ENCODE data around the gene LIME1. TPM values are rescaled to one million over a fixed set of nuclear protein-coding genes. Genes with fewer than 3 reads are reported as not detected.

LIME1 gene
- total RNA-seq, 2 experiments from 2014 or later, result 75.6 to 76.4 TPM

GRCh38 chr20:63696306-63696627 lies 40.2 kb upstream of the LIME1 start:
- Histone ChIP-seq H4K20me1 (ENCODE audit: insufficient read depth, low read length) (no peaks in the 10 kb centered on the region), H3K4me1 (ENCODE audit: insufficient read depth, low read length, poor library complexity, severe bottlenecking) (peaks cover 9% of the 10 kb centered on the region), H3K9me3 (ENCODE audit: low read length) (no peaks in the 10 kb centered on the region), H3K4me3 (ENCODE audit: low read depth, low read length, poor library complexity, severe bottlenecking) (no peak overlapping the region), H3K27ac (ENCODE audit: low read depth, low read length, poor library complexity, severe bottlenecking) (no peak overlapping the region), H3K36me3 (ENCODE audit: insufficient read depth, low read length) (peaks cover 32% of the 10 kb centered on the region), H2AFZ (ENCODE audit: low read length) (no peak overlapping the region), H3K9me2 (ENCODE audit: insufficient read depth, low read length) (no peaks in the 10 kb centered on the region), H3K4me2 (ENCODE audit: low read length) (no peak overlapping the region), H3K79me2 (ENCODE audit: insufficient read depth, low read depth, low read length) (no peaks in the 10 kb centered on the region)
- no peak for TF ChIP-seq EZH2phosphoT487 (IDR thresholded peaks at IDR 0.05; ENCODE audit: borderline replicate concordance, low read depth, low read length)
- TF ChIP-seq, protein P1, sequence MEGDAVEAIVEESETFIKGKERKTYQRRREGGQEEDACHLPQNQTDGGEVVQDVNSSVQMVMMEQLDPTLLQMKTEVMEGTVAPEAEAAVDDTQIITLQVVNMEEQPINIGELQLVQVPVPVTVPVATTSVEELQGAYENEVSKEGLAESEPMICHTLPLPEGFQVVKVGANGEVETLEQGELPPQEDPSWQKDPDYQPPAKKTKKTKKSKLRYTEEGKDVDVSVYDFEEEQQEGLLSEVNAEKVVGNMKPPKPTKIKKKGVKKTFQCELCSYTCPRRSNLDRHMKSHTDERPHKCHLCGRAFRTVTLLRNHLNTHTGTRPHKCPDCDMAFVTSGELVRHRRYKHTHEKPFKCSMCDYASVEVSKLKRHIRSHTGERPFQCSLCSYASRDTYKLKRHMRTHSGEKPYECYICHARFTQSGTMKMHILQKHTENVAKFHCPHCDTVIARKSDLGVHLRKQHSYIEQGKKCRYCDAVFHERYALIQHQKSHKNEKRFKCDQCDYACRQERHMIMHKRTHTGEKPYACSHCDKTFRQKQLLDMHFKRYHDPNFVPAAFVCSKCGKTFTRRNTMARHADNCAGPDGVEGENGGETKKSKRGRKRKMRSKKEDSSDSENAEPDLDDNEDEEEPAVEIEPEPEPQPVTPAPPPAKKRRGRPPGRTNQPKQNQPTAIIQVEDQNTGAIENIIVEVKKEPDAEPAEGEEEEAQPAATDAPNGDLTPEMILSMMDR (conservative IDR thresholded peaks at IDR 0.05; ENCODE audit: low read length), result no peak
- CTCF ChIA-PET (ENCODE audit: unreplicated experiment), result no interaction called here
- intact Hi-C loops (cut with micrococcal nuclease; ENCODE audit: unreplicated experiment), result no loop called here
- DNase-seq (ENCODE audit: low spot score), result peak; percentile 20
- BruUV-seq (replicated peaks), result no TSS peak
- POLR2A ChIA-PET, result no interaction called here

DNA sequence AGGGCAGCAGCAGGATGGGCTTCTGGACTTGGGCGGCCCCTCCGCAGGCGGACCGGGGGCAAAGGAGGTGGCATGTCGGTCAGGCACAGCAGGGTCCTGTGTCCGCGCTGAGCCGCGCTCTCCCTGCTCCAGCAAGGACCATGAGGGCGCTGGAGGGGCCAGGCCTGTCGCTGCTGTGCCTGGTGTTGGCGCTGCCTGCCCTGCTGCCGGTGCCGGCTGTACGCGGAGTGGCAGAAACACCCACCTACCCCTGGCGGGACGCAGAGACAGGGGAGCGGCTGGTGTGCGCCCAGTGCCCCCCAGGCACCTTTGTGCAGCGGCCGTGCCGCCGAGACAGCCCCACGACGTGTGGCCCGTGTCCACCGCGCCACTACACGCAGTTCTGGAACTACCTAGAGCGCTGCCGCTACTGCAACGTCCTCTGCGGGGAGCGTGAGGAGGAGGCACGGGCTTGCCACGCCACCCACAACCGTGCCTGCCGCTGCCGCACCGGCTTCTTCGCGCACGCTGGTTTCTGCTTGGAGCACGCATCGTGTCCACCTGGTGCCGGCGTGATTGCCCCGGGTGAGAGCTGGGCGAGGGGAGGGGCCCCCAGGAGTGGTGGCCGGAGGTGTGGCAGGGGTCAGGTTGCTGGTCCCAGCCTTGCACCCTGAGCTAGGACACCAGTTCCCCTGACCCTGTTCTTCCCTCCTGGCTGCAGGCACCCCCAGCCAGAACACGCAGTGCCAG lies 39.7 kb upstream of the LIME1 start, which contains the start of gene TNFRSF6B:
TSS of gene TNFRSF6B (plus strand) at position 25 of the 729 bp plus-strand sequence. CDS start at position 141, 116 bp downstream.
- intact Hi-C loops (cut with micrococcal nuclease; ENCODE audit: unreplicated experiment), result no loop called here
- no peak for TF ChIP-seq EZH2phosphoT487 (IDR thresholded peaks at IDR 0.05; ENCODE audit: borderline replicate concordance, low read depth, low read length)
- TF ChIP-seq, protein P1 (conservative IDR thresholded peaks at IDR 0.05; ENCODE audit: low read length), result no peak
- H3K36me3 ChIP-seq (ENCODE audit: insufficient read depth, low read length), result peaks cover 32% of the 10 kb centered on the region
- H3K9me2 ChIP-seq (ENCODE audit: insufficient read depth, low read length), result no peaks in the 10 kb centered on the region
- no peaks in the 10 kb centered on the region for H3K79me2 ChIP-seq (ENCODE audit: insufficient read depth, low read depth, low read length)
- POLR2A ChIA-PET, result no interaction called here
- H3K4me1 ChIP-seq (ENCODE audit: insufficient read depth, low read length, poor library complexity, severe bottlenecking), result peaks cover 9% of the 10 kb centered on the region
- DNase-seq (ENCODE audit: low spot score), result no peak
- H2AFZ ChIP-seq (ENCODE audit: low read length), result no peak within 1 kb of the TSS
- H4K20me1 ChIP-seq (ENCODE audit: insufficient read depth, low read length), result no peaks in the 10 kb centered on the region
- no peak within 1 kb of the TSS for H3K4me2 ChIP-seq (ENCODE audit: low read length)
- CTCF ChIA-PET (ENCODE audit: unreplicated experiment), result no interaction called here
- no peaks in the 10 kb centered on the region for H3K9me3 ChIP-seq (ENCODE audit: low read length)
- no TSS peak for BruUV-seq (replicated peaks)
- no peak within 1 kb of the TSS for H3K27ac ChIP-seq (ENCODE audit: low read depth, low read length, poor library complexity, severe bottlenecking)
- no peak within 1 kb of the TSS for H3K4me3 ChIP-seq (ENCODE audit: low read depth, low read length, poor library complexity, severe bottlenecking)

- no peak overlapping the region for H2AFZ ChIP-seq (ENCODE audit: low read length)
- no peak overlapping the region for H3K4me3 ChIP-seq (ENCODE audit: low read depth, low read length, poor library complexity, severe bottlenecking)
- H3K36me3 ChIP-seq (ENCODE audit: insufficient read depth, low read length), result peaks cover 32% of the 10 kb centered on the region
- no peaks in the 10 kb centered on the region for H3K9me2 ChIP-seq (ENCODE audit: insufficient read depth, low read length)
- H4K20me1 ChIP-seq (ENCODE audit: insufficient read depth, low read length), result no peaks in the 10 kb centered on the region
- CTCF ChIA-PET (ENCODE audit: unreplicated experiment), result no interaction called here
- no peaks in the 10 kb centered on the region for H3K79me2 ChIP-seq (ENCODE audit: insufficient read depth, low read depth, low read length)
- H3K9me3 ChIP-seq (ENCODE audit: low read length), result no peaks in the 10 kb centered on the region
- H3K27ac ChIP-seq (ENCODE audit: low read depth, low read length, poor library complexity, severe bottlenecking), result no peak overlapping the region
- H3K4me2 ChIP-seq (ENCODE audit: low read length), result no peak overlapping the region
- BruUV-seq (replicated peaks), result no TSS peak
- no peak for DNase-seq (ENCODE audit: low spot score)
- intact Hi-C loops (cut with micrococcal nuclease; ENCODE audit: unreplicated experiment), result no loop called here
- TF ChIP-seq EZH2phosphoT487 (IDR thresholded peaks at IDR 0.05; ENCODE audit: borderline replicate concordance, low read depth, low read length), result no peak
- TF ChIP-seq, protein P1 (conservative IDR thresholded peaks at IDR 0.05; ENCODE audit: low read length), result no peak
- POLR2A ChIA-PET, result no interaction called here
- H3K4me1 ChIP-seq (ENCODE audit: insufficient read depth, low read length, poor library complexity, severe bottlenecking), result peaks cover 9% of the 10 kb centered on the region
Measured at GRCh38 chr20:63697357-63697867, 39.1 kb upstream of the LIME1 start.

All from OCI-LY7 (cell line).